Endothelial cell of hepatic sinusoid (primary cell): ENCODE data around the gene CD46.

Experiments
- in situ Hi-C: cut with HindIII; loops from 2 replicates; pipeline ENCODE4 v1.10.0; 2017; ENCODE audit warnings: low sequenced_read_pairs

The CD46 gene

GRCh38 chr1:207844371-207844770, 92.5 kb downstream of the CD46 start:
- in situ Hi-C loops = loop anchor here (10.0 kb wide), 1 partner anchor 60 kb away; no protein-coding TSS in a partner anchor
